Peyer's patch (tissue), 4 donors: ENCODE data around the gene HGD. TPM values are rescaled to one million over a fixed set of nuclear protein-coding genes. Genes with fewer than 3 reads are reported as not detected.

ENCODE experiments used
- DNase-seq, 3 donors: peaks; one replicate each; pipeline ENCODE4 v3.0.0-alpha.2; 2017 to 2019
- H3K27ac ChIP-seq, 4 donors: fragments of 200-600 bp; sonication (generic); one replicate each; pipeline ENCODE4 v1.5.1; 2016 to 2019
- H3K27me3 ChIP-seq, 2 donors: fragments of 200-600 bp; sonication (generic); one replicate each; pipeline ENCODE4 v1.5.1; 2019
- H3K36me3 ChIP-seq, 3 donors: fragments of 200-600 bp; sonication (generic); one replicate each; pipeline ENCODE4 v1.5.1; 2016 to 2019
- H3K4me1 ChIP-seq, 4 donors: fragments of 200-600 bp; sonication (generic); one replicate each; pipeline ENCODE4 v1.5.1; 2016 to 2019
- H3K4me3 ChIP-seq, 4 donors: fragments of 200-600 bp; sonication (generic); 1 replicate in 3 of 4; 2 replicates in 1 of 4; pipeline ENCODE4 v1.5.1; 2016 to 2019; ENCODE audit warnings: mild to moderate bottlenecking in 1 of 4
- H3K9me3 ChIP-seq, 4 donors: fragments of 200-600 bp; sonication (generic); one replicate each; pipeline ENCODE4 v1.5.1; 2016 to 2019; ENCODE audit warnings: mild to moderate bottlenecking in 1 of 4
- CTCF ChIP-seq, 6 experiments: fragments of 450-650 bp in 4 of 6; fragments of 200-600 bp in 2 of 6; sonication (generic) in 1 of 6; IDR thresholded peaks; one replicate each; pipeline ENCODE4 v1.5.1; 2017 to 2019; ENCODE audit warnings: antibody characterized with exemption in 6 of 6, mild to moderate bottlenecking in 3 of 6, moderate library complexity in 1 of 6
- POLR2A ChIP-seq, 2 donors: fragments of 450-650 bp; IDR thresholded peaks; one replicate each; pipeline ENCODE4 v1.5.1; 2017; ENCODE audit warnings: antibody characterized with exemption in 2 of 2, mild to moderate bottlenecking in 2 of 2, moderate library complexity in 2 of 2
- total RNA-seq, 4 donors: library from RNA; depleted of rRNA; stranded (reverse); fragments of >200 nt; gene quantifications; one replicate each; pipeline ENCODE4 v1.1.0, GENCODE V29; 2016

The HGD gene
- total RNA-seq, 4 donors from 2014 or later = 14.9 to 140 (median 99.8) TPM

- Histone ChIP-seq H3K27ac (no peak overlapping the region), H3K27me3 (no peaks in the 10 kb centered on the region), H3K4me3 (no peak overlapping the region), H3K4me1 (peaks cover 0 to 25% (median 0%) of the 10 kb centered on the region in 4 donors), H3K36me3 (peaks cover 0 to 6% (median 0%) of the 10 kb centered on the region in 3 donors), H3K9me3 (no peaks in the 10 kb centered on the region)
- no peak for DNase-seq
- TF ChIP-seq POLR2A (IDR thresholded peaks at IDR 0.05) (no peak), CTCF (IDR thresholded peaks at IDR 0.05) (no peak)
Observed at GRCh38 chr3:120683671-120684301, 1.7 kb upstream of the HGD start.

- TF ChIP-seq CTCF (IDR thresholded peaks at IDR 0.05) (no peak), POLR2A (IDR thresholded peaks at IDR 0.05) (no peak)
- no peaks in the 10 kb centered on the region for H3K9me3 ChIP-seq
- H3K4me1 ChIP-seq = peaks cover 0 to 31% (median 0%) of the 10 kb centered on the region in 4 donors
- no peaks in the 10 kb centered on the region for H3K27me3 ChIP-seq
- no peak overlapping the region for H3K27ac ChIP-seq
- H3K4me3 ChIP-seq = no peak overlapping the region
- no peak for DNase-seq
- H3K36me3 ChIP-seq = peaks cover 0 to 3% (median 0%) of the 10 kb centered on the region in 3 donors
Observed at GRCh38 chr3:120683213-120683612, 1.2 kb upstream of the HGD start.

- Histone ChIP-seq H3K9me3 (no peaks in the 10 kb centered on the region), H3K4me3 (peak overlapping the region in 3 of 4 donors; percentile 19 to 57 (median 40)), H3K27me3 (no peaks in the 10 kb centered on the region), H3K4me1 (peaks cover 0 to 37% (median 0%) of the 10 kb centered on the region in 4 donors), H3K36me3 (no peaks in the 10 kb centered on the region), H3K27ac (peak overlapping the region in 3 of 4 donors; percentile 47 to 86 (median 66))
- no peak for TF ChIP-seq CTCF (IDR thresholded peaks at IDR 0.05)
- TF ChIP-seq POLR2A (IDR thresholded peaks at IDR 0.05) = no peak
- DNase-seq = no peak
Observed at GRCh38 chr3:120681506-120682038, 467 bp downstream of the HGD start.

- Histone ChIP-seq H3K27me3 (no peaks in the 10 kb centered on the region), H3K4me3 (peak overlapping the region in 3 of 4 donors; percentile 19 to 57 (median 40)), H3K27ac (peak overlapping the region in 1 of 4 donors; percentile 47), H3K9me3 (no peaks in the 10 kb centered on the region), H3K4me1 (peaks cover 0 to 37% (median 0%) of the 10 kb centered on the region in 4 donors), H3K36me3 (no peaks in the 10 kb centered on the region)
- TF ChIP-seq POLR2A (IDR thresholded peaks at IDR 0.05) = no peak
- TF ChIP-seq CTCF (IDR thresholded peaks at IDR 0.05) = no peak
- DNase-seq = no peak
Observed at GRCh38 chr3:120681018-120681417, 1.0 kb downstream of the HGD start.

- peak overlapping the region in 3 of 4 donors; percentile 3 to 57 (median 40) for H3K4me3 ChIP-seq
- TF ChIP-seq CTCF (IDR thresholded peaks at IDR 0.05) (no peak), POLR2A (IDR thresholded peaks at IDR 0.05) (no peak)
- H3K36me3 ChIP-seq = no peaks in the 10 kb centered on the region
- no peak for DNase-seq
- peak overlapping the region in 1 of 4 donors; percentile 9 for H3K27ac ChIP-seq
- H3K27me3 ChIP-seq = no peaks in the 10 kb centered on the region
- peaks cover 0 to 37% (median 0%) of the 10 kb centered on the region in 4 donors for H3K4me1 ChIP-seq
- H3K9me3 ChIP-seq = no peaks in the 10 kb centered on the region
Observed at GRCh38 chr3:120680193-120680894, 1.7 kb downstream of the HGD start.
